HepG2 (cell line): ENCODE measurements around the gene GON4L. TPM values are rescaled to one million over a fixed set of nuclear protein-coding genes. Genes with fewer than 3 reads are reported as not detected.

Source experiments
- GPN1 ChIP-seq: sonication (generic); formaldehyde crosslinking; IDR thresholded peaks from 2 replicates; pipeline ENCODE4 v1.5.1; 2020; ENCODE audit warnings: missing genetic modification reagents, borderline replicate concordance
- KAT7 ChIP-seq: IDR thresholded peaks from 2 replicates; pipeline ENCODE4 v1.6.1; 2018; ENCODE audit warnings: borderline replicate concordance, missing compliant biosample characterization
- RCOR2 ChIP-seq: IDR thresholded peaks from 2 replicates; pipeline ENCODE4 v1.6.1; 2016; ENCODE audit warnings: missing biosample characterization, missing genetic modification reagents
- SRY ChIP-seq: sonication (generic); formaldehyde crosslinking; IDR thresholded peaks from 2 replicates; pipeline ENCODE4 v1.8.0; 2022; ENCODE audit warnings: mild to moderate bottlenecking, missing genetic modification reagents
- SSRP1 ChIP-seq: IDR thresholded peaks from 2 replicates; pipeline ENCODE4 v1.6.1; 2016; ENCODE audit warnings: control low read depth
- TGIF2 ChIP-seq: IDR thresholded peaks from 2 replicates; pipeline ENCODE4 v1.6.1; 2016; ENCODE audit warnings: control low read depth, missing compliant biosample characterization
- ZNF30 ChIP-seq: sonication (generic); formaldehyde crosslinking; IDR thresholded peaks from 2 replicates; pipeline ENCODE4 v1.5.0; 2020; ENCODE audit warnings: mild to moderate bottlenecking, missing genetic modification reagents
- ZNF75D ChIP-seq: sonication (generic); formaldehyde crosslinking; IDR thresholded peaks from 2 replicates; pipeline ENCODE4 v1.8.1; 2023; ENCODE audit warnings: missing genetic modification reagents, mild to moderate bottlenecking, borderline replicate concordance
- polyA plus RNA-seq, 8 experiments: library from polyadenylated mRNA; depleted of rRNA in 3 of 8; stranded (reverse) in 7 of 8; unstranded in 1 of 8; fragments of >200 nt; fragmentation: Illumina TruSeq in 4 of 8; extraction: Trizol in 4 of 8; gene quantifications; 2 replicates each; pipeline versions ENCODE4 v1.2.1 to v1.2.3, GENCODE V29; 2011 to 2016; ENCODE audit warnings: low read depth in 4 of 8, missing spikeins in 1 of 8, mixed read lengths in 1 of 8; ENCODE audit not compliant: insufficient read depth in 1 of 8
- total RNA-seq, 5 experiments: library from RNA; depleted of rRNA; stranded (reverse); fragments of >200 nt; fragmentation: Illumina TruSeq; extraction: Trizol; gene quantifications; 2 replicates each; pipeline ENCODE4 v1.2.3, GENCODE V29; 2016; ENCODE audit warnings: low read depth in 1 of 5
- TF ChIP-seq, protein P1 (sequence below), 2 experiments: fragments of 450-650 bp in 1 of 2; sonication (generic) in 1 of 2; formaldehyde crosslinking in 1 of 2; IDR thresholded peaks; 2 replicates each; pipeline versions ENCODE4 v1.6.1 to v1.8.0; 2016 to 2022; ENCODE audit warnings: antibody characterized with exemption in 1 of 2, mild to moderate bottlenecking in 1 of 2, missing genetic modification reagents in 1 of 2
- TF ChIP-seq, protein P2 (sequence below): IDR thresholded peaks from 2 replicates; pipeline ENCODE4 v1.6.1; 2016; ENCODE audit warnings: low read depth
- TF ChIP-seq, protein P3 (sequence below): IDR thresholded peaks from 2 replicates; pipeline ENCODE4 v1.6.1; 2018; ENCODE audit warnings: missing genetic modification reagents, mild to moderate bottlenecking, missing compliant biosample characterization
- TF ChIP-seq, protein P4 (sequence below): IDR thresholded peaks from 2 replicates; pipeline ENCODE4 v1.6.1; 2016
- TF ChIP-seq, protein P5 (sequence below): sonication (generic); formaldehyde crosslinking; conservative IDR thresholded peaks from 2 replicates; pipeline ENCODE4 v1.5.0; 2020; ENCODE audit warnings: missing genetic modification reagents

GON4L gene
- total and polyA plus RNA-seq, 2 of the 13 experiments (the other 11 are each of a cell fraction or from before 2014, with no cell fraction given), result 14.6 to 19.6 TPM

DNA sequence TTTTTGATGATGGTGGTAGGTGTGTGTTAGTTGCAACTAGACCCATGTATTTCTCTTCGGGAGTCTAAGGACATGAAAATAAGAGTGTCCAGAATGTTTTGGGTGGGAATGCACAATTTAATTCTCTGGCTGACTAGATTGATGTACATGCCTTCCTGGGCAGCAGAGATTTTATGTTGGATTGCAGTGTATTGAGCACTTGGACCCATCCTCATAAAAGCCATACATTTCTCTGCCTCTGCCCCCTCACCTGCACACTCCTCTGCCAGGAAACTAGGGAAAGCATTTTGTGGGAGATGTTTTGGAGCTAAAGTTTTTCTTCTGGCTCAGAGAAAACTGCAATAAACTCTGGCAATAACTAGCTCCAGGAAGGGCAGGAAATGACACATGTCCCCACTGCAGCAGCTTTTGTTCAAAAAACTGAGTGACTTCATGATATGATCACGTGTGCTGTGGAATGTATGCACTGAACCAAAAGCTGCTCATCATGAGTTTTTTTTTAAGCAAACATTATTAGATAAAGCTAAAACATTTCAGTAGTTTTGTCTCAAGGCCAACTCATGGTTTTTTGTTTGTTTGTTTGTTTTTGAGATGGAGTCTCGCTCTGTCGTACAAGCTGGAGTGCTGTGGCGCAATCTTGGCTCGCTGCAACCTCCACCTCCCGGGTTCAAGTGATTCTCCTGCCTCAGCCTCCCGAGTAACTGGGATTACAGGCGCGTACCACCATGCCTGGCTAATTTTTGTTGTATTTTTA, 36.6 kb upstream of the GON4L start (continued):
- TF ChIP-seq, protein P1, sequence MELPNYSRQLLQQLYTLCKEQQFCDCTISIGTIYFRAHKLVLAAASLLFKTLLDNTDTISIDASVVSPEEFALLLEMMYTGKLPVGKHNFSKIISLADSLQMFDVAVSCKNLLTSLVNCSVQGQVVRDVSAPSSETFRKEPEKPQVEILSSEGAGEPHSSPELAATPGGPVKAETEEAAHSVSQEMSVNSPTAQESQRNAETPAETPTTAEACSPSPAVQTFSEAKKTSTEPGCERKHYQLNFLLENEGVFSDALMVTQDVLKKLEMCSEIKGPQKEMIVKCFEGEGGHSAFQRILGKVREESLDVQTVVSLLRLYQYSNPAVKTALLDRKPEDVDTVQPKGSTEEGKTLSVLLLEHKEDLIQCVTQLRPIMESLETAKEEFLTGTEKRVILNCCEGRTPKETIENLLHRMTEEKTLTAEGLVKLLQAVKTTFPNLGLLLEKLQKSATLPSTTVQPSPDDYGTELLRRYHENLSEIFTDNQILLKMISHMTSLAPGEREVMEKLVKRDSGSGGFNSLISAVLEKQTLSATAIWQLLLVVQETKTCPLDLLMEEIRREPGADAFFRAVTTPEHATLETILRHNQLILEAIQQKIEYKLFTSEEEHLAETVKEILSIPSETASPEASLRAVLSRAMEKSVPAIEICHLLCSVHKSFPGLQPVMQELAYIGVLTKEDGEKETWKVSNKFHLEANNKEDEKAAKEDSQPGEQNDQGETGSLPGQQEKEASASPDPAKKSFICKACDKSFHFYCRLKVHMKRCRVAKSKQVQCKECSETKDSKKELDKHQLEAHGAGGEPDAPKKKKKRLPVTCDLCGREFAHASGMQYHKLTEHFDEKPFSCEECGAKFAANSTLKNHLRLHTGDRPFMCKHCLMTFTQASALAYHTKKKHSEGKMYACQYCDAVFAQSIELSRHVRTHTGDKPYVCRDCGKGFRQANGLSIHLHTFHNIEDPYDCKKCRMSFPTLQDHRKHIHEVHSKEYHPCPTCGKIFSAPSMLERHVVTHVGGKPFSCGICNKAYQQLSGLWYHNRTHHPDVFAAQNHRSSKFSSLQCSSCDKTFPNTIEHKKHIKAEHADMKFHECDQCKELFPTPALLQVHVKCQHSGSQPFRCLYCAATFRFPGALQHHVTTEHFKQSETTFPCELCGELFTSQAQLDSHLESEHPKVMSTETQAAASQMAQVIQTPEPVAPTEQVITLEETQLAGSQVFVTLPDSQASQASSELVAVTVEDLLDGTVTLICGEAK (IDR thresholded peaks at IDR 0.05), result no peak
- TF ChIP-seq, protein P1 (CRISPR knock-in tag; IDR thresholded peaks at IDR 0.05), result no peak; the same call in 1 of the 2 replicates
- TF ChIP-seq KAT7 (peak; percentile 68; the same call in 1 of the 2 replicates), SSRP1 (CRISPR knock-in tag) (0 out of 2 replicates have a peak, but pooled peaks have one; percentile 23), ZNF75D (CRISPR knock-in tag) (no peak), SRY (CRISPR knock-in tag) (no peak), GPN1 (CRISPR knock-in tag) (no peak), RCOR2 (CRISPR knock-in tag) (peak; percentile 84), ZNF30 (CRISPR knock-in tag) (no peak), TGIF2 (CRISPR knock-in tag) (no peak)
- TF ChIP-seq, protein P2, sequence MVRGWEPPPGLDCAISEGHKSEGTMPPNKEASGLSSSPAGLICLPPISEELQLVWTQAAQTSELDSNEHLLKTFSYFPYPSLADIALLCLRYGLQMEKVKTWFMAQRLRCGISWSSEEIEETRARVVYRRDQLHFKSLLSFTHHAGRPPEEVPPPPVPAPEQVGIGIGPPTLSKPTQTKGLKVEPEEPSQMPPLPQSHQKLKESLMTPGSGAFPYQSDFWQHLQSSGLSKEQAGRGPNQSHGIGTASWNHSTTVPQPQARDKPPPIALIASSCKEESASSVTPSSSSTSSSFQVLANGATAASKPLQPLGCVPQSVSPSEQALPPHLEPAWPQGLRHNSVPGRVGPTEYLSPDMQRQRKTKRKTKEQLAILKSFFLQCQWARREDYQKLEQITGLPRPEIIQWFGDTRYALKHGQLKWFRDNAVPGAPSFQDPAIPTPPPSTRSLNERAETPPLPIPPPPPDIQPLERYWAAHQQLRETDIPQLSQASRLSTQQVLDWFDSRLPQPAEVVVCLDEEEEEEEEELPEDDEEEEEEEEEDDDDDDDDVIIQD (CRISPR knock-in tag), result peak; percentile 15; the same call in 1 of the 2 replicates
- TF ChIP-seq, protein P3, sequence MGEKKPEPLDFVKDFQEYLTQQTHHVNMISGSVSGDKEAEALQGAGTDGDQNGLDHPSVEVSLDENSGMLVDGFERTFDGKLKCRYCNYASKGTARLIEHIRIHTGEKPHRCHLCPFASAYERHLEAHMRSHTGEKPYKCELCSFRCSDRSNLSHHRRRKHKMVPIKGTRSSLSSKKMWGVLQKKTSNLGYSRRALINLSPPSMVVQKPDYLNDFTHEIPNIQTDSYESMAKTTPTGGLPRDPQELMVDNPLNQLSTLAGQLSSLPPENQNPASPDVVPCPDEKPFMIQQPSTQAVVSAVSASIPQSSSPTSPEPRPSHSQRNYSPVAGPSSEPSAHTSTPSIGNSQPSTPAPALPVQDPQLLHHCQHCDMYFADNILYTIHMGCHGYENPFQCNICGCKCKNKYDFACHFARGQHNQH (CRISPR knock-in tag), result peak; percentile 56; the same call in 1 of the 2 replicates
- TF ChIP-seq, protein P4, sequence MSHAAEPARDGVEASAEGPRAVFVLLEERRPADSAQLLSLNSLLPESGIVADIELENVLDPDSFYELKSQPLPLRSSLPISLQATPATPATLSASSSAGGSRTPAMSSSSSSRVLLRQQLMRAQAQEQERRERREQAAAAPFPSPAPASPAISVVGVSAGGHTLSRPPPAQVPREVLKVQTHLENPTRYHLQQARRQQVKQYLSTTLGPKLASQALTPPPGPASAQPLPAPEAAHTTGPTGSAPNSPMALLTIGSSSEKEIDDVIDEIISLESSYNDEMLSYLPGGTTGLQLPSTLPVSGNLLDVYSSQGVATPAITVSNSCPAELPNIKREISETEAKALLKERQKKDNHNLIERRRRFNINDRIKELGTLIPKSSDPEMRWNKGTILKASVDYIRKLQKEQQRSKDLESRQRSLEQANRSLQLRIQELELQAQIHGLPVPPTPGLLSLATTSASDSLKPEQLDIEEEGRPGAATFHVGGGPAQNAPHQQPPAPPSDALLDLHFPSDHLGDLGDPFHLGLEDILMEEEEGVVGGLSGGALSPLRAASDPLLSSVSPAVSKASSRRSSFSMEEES (CRISPR knock-in tag), result peak; percentile 86; the same call in 1 of the 2 replicates
- TF ChIP-seq, protein P5, sequence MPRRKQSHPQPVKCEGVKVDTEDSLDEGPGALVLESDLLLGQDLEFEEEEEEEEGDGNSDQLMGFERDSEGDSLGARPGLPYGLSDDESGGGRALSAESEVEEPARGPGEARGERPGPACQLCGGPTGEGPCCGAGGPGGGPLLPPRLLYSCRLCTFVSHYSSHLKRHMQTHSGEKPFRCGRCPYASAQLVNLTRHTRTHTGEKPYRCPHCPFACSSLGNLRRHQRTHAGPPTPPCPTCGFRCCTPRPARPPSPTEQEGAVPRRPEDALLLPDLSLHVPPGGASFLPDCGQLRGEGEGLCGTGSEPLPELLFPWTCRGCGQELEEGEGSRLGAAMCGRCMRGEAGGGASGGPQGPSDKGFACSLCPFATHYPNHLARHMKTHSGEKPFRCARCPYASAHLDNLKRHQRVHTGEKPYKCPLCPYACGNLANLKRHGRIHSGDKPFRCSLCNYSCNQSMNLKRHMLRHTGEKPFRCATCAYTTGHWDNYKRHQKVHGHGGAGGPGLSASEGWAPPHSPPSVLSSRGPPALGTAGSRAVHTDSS, result no peak
